Stimulated activated CD4-positive, alpha-beta T cell treated with anti-CD3 and anti-CD28 coated beads, Interleukin-12 subunit alpha, Interleukin-12 subunit beta, amount 100 ng/mL, for 48 hours (primary cell): ENCODE results near the gene TRDMT1.

ENCODE experiments used
- DNase-seq, 3 donors: peaks; one replicate each; pipeline ENCODE4 v3.0.0-alpha.2; 2020; ENCODE audit warnings: low read depth in 2 of 3, low spot score in 1 of 3

Gene TRDMT1

GRCh38 chr10:17200912-17201793 lies at the start of gene TRDMT1:
TRDMT1 (minus strand) TSS chr10:17201672; CDS start chr10:17201634, 38 bp downstream.
- peak; percentile 60 to 75 (median 74) for DNase-seq

GRCh38 chr10:17250736-17251135 lies 49.3 kb upstream of the TRDMT1 start:
- no peak for DNase-seq

- no peak for DNase-seq
Observed at GRCh38 chr10:17249820-17250219, 48.3 kb upstream of the TRDMT1 start.

GRCh38 chr10:17248964-17249363 lies 47.5 kb upstream of the TRDMT1 start:
- no peak for DNase-seq

GRCh38 chr10:17247210-17247609 lies 45.7 kb upstream of the TRDMT1 start:
- no peak for DNase-seq

- DNase-seq, result no peak
Observed at GRCh38 chr10:17244700-17245365, 43.4 kb upstream of the TRDMT1 start.

- DNase-seq, result no peak
Observed at GRCh38 chr10:17241611-17242333, 40.3 kb upstream of the TRDMT1 start.

- DNase-seq, result no peak
Observed at GRCh38 chr10:17240616-17241015, 39.1 kb upstream of the TRDMT1 start.

- no peak for DNase-seq
Observed at GRCh38 chr10:17240096-17240495, 38.6 kb upstream of the TRDMT1 start.

- no peak for DNase-seq
Observed at GRCh38 chr10:17239345-17240085, 38.0 kb upstream of the TRDMT1 start.

- no peak for DNase-seq
Observed at GRCh38 chr10:17238445-17239291, 37.2 kb upstream of the TRDMT1 start.

GRCh38 chr10:17237915-17238444 lies 36.5 kb upstream of the TRDMT1 start:
- DNase-seq, result no peak

GRCh38 chr10:17237149-17237527 lies 35.7 kb upstream of the TRDMT1 start:
- no peak for DNase-seq

GRCh38 chr10:17236468-17237148 lies 35.1 kb upstream of the TRDMT1 start:
- DNase-seq, result no peak

GRCh38 chr10:17235136-17235535 lies 33.7 kb upstream of the TRDMT1 start:
- no peak for DNase-seq

GRCh38 chr10:17234431-17234945 lies 33.0 kb upstream of the TRDMT1 start:
- DNase-seq, result no peak

- no peak for DNase-seq
Observed at GRCh38 chr10:17233286-17233991, 32.0 kb upstream of the TRDMT1 start.

- DNase-seq, result no peak
Observed at GRCh38 chr10:17232276-17232960, 30.9 kb upstream of the TRDMT1 start.
